MM.1S (cell line): ENCODE results near the gene CNTNAP2.

ENCODE experiments used
- EZH2 ChIP-seq: fragments of 300-600 bp; sonication (generic); optimal IDR thresholded peaks from 2 replicates; pipeline ENCODE3; 2017; ENCODE audit warnings: low read depth, mild to moderate bottlenecking, antibody characterized with exemption, low read length, mixed read lengths
- TF ChIP-seq, protein P1 (sequence below): fragments of 300-600 bp; sonication (generic); IDR thresholded peaks from 2 replicates; pipeline ENCODE4 v1.5.1; 2016; ENCODE audit warnings: antibody characterized with exemption, low read length, mixed read lengths

DNA sequence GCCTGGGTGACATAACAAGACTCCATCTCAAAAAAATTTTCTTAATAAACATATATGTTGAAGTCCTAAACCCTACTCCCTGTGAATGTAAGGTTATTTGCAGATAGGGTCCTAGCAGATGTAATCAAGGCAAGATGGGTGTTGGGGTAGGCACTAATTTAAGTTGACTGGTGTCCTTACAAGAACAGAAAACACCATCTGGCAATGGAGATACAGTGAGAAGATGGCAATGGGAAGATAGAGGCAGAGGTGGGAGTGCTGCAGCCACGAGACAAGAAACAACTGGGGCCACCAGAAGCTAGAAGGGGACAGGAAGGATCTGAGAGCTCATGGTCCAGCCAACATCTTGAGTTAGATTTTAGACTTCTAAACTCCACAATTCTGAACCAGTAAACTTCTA is 606.4 kb downstream of the CNTNAP2 start:
- TF ChIP-seq, protein P1, sequence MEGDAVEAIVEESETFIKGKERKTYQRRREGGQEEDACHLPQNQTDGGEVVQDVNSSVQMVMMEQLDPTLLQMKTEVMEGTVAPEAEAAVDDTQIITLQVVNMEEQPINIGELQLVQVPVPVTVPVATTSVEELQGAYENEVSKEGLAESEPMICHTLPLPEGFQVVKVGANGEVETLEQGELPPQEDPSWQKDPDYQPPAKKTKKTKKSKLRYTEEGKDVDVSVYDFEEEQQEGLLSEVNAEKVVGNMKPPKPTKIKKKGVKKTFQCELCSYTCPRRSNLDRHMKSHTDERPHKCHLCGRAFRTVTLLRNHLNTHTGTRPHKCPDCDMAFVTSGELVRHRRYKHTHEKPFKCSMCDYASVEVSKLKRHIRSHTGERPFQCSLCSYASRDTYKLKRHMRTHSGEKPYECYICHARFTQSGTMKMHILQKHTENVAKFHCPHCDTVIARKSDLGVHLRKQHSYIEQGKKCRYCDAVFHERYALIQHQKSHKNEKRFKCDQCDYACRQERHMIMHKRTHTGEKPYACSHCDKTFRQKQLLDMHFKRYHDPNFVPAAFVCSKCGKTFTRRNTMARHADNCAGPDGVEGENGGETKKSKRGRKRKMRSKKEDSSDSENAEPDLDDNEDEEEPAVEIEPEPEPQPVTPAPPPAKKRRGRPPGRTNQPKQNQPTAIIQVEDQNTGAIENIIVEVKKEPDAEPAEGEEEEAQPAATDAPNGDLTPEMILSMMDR, result no peak
- TF ChIP-seq EZH2, result no peak
